Measurements from ENCODE around the gene CA5A. TPM values are rescaled to one million over a fixed set of nuclear protein-coding genes. Genes with fewer than 3 reads are reported as not detected.

Gene CA5A
- total RNA-seq, 4 donors from 2014 or later: not detected

DNA sequence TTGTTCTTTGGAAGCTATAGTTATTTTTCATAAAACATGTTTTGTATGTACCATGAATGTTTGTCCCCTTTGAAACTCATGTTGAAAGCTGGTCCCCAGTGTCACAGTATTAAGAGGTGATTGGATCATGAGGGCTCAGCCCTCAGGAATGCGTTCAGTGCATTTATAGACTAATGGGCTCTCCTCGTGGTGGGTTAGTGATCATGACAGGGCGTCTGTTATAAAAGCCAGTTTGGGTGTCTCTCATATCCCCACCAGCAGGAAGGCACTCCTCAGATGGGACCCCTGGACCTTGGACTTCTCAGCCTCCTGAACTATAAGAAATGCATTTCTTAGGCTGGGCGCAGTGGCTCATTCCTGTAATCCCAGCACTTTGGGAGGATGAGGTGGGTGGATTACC, 25.3 kb upstream of the CA5A start:
- intact Hi-C loops (cut with DNase I; ENCODE audit: low total_unique reads): no loop called here

DNA sequence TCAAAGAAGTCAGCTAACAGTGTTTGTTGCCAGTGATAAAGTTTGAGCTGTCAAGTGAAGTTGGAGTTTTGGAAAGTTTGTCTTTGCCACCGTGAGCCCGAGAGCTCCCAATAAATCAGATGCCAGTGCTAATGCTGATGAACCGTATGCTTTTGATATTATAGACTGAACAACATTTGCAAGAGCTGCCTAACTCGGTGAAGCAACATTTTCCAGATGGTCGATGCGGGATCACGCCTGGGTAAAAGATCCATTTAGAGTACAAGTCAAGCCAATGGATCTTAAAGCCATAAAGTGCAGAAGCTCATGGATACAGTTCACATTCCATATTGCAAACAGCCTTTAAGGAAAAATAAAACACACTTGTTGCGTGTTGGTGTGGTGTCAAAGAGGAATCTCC, 24.5 kb upstream of the CA5A start:
- Histone ChIP-seq H3K27me3 (no peaks in the 10 kb centered on the region), H3K27ac (no peak overlapping the region), H3K36me3 (no peaks in the 10 kb centered on the region), H3K4me1 (peaks cover 3 to 10% (median 6%) of the 10 kb centered on the region in 4 donors), H3K4me3 (no peak overlapping the region), H3K9me3 (no peaks in the 10 kb centered on the region)
- WGBS, 2 donors (ENCODE audit: low coverage in 1 of 2): 91 to 96% methylated on average over 5 to 8 of the region's 8 CpGs
- in situ Hi-C loops (cut with MboI; ENCODE audit: low pct_ligation_motif_present in 1 of 4, low pct_unique_long_range_greater_than_20kb in 1 of 4, low sequenced_read_pairs in 3 of 4) (no loop called here), intact Hi-C loops (cut with DNase I; ENCODE audit: low total_unique reads) (no loop called here)
- no peak for TF ChIP-seq POLR2AphosphoS5 (IDR thresholded peaks at IDR 0.05)
- no peak for TF ChIP-seq EP300 (IDR thresholded peaks at IDR 0.05; ENCODE audit: low read depth)
- TF ChIP-seq POLR2A (IDR thresholded peaks at IDR 0.05): no peak
- TF ChIP-seq, protein P1, sequence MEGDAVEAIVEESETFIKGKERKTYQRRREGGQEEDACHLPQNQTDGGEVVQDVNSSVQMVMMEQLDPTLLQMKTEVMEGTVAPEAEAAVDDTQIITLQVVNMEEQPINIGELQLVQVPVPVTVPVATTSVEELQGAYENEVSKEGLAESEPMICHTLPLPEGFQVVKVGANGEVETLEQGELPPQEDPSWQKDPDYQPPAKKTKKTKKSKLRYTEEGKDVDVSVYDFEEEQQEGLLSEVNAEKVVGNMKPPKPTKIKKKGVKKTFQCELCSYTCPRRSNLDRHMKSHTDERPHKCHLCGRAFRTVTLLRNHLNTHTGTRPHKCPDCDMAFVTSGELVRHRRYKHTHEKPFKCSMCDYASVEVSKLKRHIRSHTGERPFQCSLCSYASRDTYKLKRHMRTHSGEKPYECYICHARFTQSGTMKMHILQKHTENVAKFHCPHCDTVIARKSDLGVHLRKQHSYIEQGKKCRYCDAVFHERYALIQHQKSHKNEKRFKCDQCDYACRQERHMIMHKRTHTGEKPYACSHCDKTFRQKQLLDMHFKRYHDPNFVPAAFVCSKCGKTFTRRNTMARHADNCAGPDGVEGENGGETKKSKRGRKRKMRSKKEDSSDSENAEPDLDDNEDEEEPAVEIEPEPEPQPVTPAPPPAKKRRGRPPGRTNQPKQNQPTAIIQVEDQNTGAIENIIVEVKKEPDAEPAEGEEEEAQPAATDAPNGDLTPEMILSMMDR (IDR thresholded peaks at IDR 0.05): no peak
- DNase-seq: no peak

More for the DNA sequence above, 25.3 kb upstream of the CA5A start:
- Histone ChIP-seq H3K36me3 (no peaks in the 10 kb centered on the region), H3K9me3 (no peaks in the 10 kb centered on the region), H3K4me3 (no peak overlapping the region), H3K4me1 (peaks cover 3 to 13% (median 9%) of the 10 kb centered on the region in 4 donors), H3K27me3 (no peaks in the 10 kb centered on the region), H3K27ac (no peak overlapping the region)
- no peak for TF ChIP-seq POLR2A (IDR thresholded peaks at IDR 0.05)
- TF ChIP-seq POLR2AphosphoS5 (IDR thresholded peaks at IDR 0.05): no peak
- TF ChIP-seq, protein P1 (IDR thresholded peaks at IDR 0.05): no peak
- no peak for TF ChIP-seq EP300 (IDR thresholded peaks at IDR 0.05; ENCODE audit: low read depth)
- in situ Hi-C loops (cut with MboI; ENCODE audit: low pct_ligation_motif_present in 1 of 4, low pct_unique_long_range_greater_than_20kb in 1 of 4, low sequenced_read_pairs in 3 of 4): no loop called here
- 62 to 73% methylated on average over 3 to 4 of the region's 4 CpGs for WGBS, 2 donors (ENCODE audit: low coverage in 1 of 2)
- no peak for DNase-seq

DNA sequence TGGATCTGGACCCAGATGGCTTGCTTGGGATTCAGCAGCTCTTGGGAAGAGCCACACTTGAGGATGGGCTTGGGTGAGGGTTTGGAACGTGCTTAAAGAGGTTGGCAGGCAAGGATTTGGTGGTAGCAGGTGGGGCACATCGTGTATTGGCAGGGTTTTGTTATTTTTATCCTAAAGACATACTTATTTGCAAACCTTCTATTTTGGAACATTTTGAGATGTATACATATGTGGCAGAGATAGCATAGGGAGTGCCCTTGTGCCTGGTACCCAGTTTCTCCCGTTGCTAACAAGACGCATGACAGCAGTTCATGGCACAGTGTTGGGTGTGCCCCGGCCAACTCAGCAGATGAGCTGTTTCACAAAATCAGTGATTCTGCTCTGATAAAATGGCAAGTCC, 24.0 kb upstream of the CA5A start:
- Histone ChIP-seq H3K27me3 (no peaks in the 10 kb centered on the region), H3K36me3 (no peaks in the 10 kb centered on the region), H3K9me3 (no peaks in the 10 kb centered on the region), H3K4me1 (peaks cover 0 to 10% (median 9%) of the 10 kb centered on the region in 4 donors), H3K27ac (no peak overlapping the region), H3K4me3 (no peak overlapping the region)
- TF ChIP-seq POLR2A (IDR thresholded peaks at IDR 0.05): no peak
- TF ChIP-seq POLR2AphosphoS5 (IDR thresholded peaks at IDR 0.05): no peak
- TF ChIP-seq, protein P1 (IDR thresholded peaks at IDR 0.05): no peak
- no peak for TF ChIP-seq EP300 (IDR thresholded peaks at IDR 0.05; ENCODE audit: low read depth)
- DNase-seq: no peak
- in situ Hi-C loops (cut with MboI; ENCODE audit: low pct_ligation_motif_present in 1 of 4, low pct_unique_long_range_greater_than_20kb in 1 of 4, low sequenced_read_pairs in 3 of 4): no loop called here
- WGBS, 2 donors (ENCODE audit: low coverage in 1 of 2): 83 to 89% methylated on average over 5 of the region's 5 CpGs
- intact Hi-C loops (cut with DNase I; ENCODE audit: low total_unique reads): no loop called here

DNA sequence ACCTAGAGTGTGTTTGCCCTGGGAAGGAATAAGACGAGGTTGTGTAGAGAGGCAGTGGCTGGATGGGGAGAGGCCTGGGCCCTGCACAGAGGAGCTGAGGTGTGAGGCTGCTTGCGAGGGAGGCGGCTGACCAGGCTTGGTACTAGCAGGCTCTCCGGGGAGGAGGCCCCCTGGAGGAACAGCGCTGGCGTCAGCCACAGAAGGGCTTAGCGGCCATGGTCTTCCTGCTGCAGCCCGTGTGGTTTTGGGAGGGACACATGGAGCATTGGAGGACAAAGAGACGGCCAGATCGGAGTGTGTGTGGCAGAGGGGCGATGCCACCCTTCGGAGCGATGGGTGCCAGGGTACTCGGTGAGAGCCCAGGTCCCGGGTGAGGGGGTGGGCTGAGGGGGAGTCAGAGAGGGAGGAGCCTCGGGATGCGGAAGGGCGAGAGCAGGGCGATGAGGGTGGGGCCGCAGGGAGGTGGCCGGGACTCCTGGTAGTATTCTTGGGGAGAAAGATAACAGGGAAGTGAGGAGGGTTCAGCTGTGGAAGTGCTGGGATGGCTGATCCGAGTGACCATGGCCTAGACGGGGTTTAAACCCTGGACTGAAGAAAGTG, 23.2 kb upstream of the CA5A start:
- no peak overlapping the region for H3K27ac ChIP-seq
- intact Hi-C loops (cut with DNase I; ENCODE audit: low total_unique reads): no loop called here

More for the DNA sequence above, 23.2 kb upstream of the CA5A start:
- WGBS, 2 donors (ENCODE audit: low coverage in 1 of 2): 83 to 90% methylated on average over 7 to 23 of the region's 23 CpGs
- Histone ChIP-seq H3K9me3 (no peaks in the 10 kb centered on the region), H3K27me3 (no peaks in the 10 kb centered on the region), H3K4me1 (peaks cover 7 to 17% (median 15%) of the 10 kb centered on the region in 4 donors), H3K4me3 (no peak overlapping the region), H3K36me3 (no peaks in the 10 kb centered on the region)
- DNase-seq: no peak
- in situ Hi-C loops (cut with MboI; ENCODE audit: low pct_ligation_motif_present in 1 of 4, low pct_unique_long_range_greater_than_20kb in 1 of 4, low sequenced_read_pairs in 3 of 4): no loop called here
- TF ChIP-seq EP300 (IDR thresholded peaks at IDR 0.05; ENCODE audit: low read depth) (no peak), POLR2AphosphoS5 (IDR thresholded peaks at IDR 0.05) (no peak), POLR2A (IDR thresholded peaks at IDR 0.05) (no peak)
- TF ChIP-seq, protein P1 (IDR thresholded peaks at IDR 0.05): no peak

Data from transverse colon (tissue), 4 donors.